Neural progenitor cell (in vitro differentiated cells): Measurements from ENCODE around the gene SLC7A10. TPM values are rescaled to one million over a fixed set of nuclear protein-coding genes. Genes with fewer than 3 reads are reported as not detected.

ENCODE experiments used
- DNase-seq: peaks from one replicate; pipeline ENCODE4 v3.0.0-alpha.2; 2016; ENCODE audit warnings: low spot score
- H2AFZ ChIP-seq: fragments of 200-600 bp; sonication (generic); replicated peaks from 2 replicates; pipeline ENCODE4 v1.6.1; 2016; ENCODE audit warnings: antibody characterized with exemption
- H3F3A ChIP-seq: fragments of 200-600 bp; sonication (generic); 2 replicates; pipeline ENCODE4 v1.6.1; 2016; ENCODE audit warnings: antibody characterized with exemption, low read depth
- H3K27ac ChIP-seq: fragments of 200-600 bp; sonication (generic); 2 replicates; pipeline ENCODE4 v1.5.1; 2016; ENCODE audit warnings: mild to moderate bottlenecking
- H3K27me3 ChIP-seq: fragments of 200-600 bp; sonication (generic); 2 replicates; pipeline ENCODE4 v1.6.1; 2016; ENCODE audit warnings: mild to moderate bottlenecking, moderate library complexity
- H3K36me3 ChIP-seq: fragments of 200-600 bp; sonication (generic); 2 replicates; pipeline ENCODE4 v1.5.1; 2016
- H3K4me1 ChIP-seq: fragments of 200-600 bp; sonication (generic); 2 replicates; pipeline ENCODE4 v1.6.1; 2016; ENCODE audit warnings: mixed run types
- H3K4me2 ChIP-seq: fragments of 200-600 bp; sonication (generic); 2 replicates; pipeline ENCODE4 v1.6.1; 2016
- H3K4me3 ChIP-seq: fragments of 200-600 bp; sonication (generic); 2 replicates; pipeline ENCODE4 v1.5.1; 2016
- H3K79me2 ChIP-seq: fragments of 200-600 bp; sonication (generic); 2 replicates; pipeline ENCODE4 v1.6.1; 2016; ENCODE audit warnings: low read depth
- H3K9ac ChIP-seq: fragments of 200-600 bp; sonication (generic); 2 replicates; pipeline ENCODE4 v1.6.1; 2016
- H3K9me3 ChIP-seq: fragments of 200-600 bp; sonication (generic); 2 replicates; pipeline ENCODE4 v1.5.1; 2016; ENCODE audit warnings: low read depth
- H4K20me1 ChIP-seq: fragments of 200-600 bp; sonication (generic); 2 replicates; pipeline ENCODE4 v1.6.1; 2016; ENCODE audit warnings: low read depth
- H3K27ac Mint-ChIP-seq: 3 replicates; pipeline ENCODE4 v1.8.0; 2021; ENCODE audit warnings: mixed read lengths
- H3K27me3 Mint-ChIP-seq: 2 replicates; pipeline ENCODE4 v1.8.0; 2022; ENCODE audit warnings: low read depth, mild to moderate bottlenecking, inconsistent platforms, moderate library complexity, mixed read lengths; ENCODE audit not compliant: insufficient read depth
- H3K36me3 Mint-ChIP-seq: 3 replicates; pipeline ENCODE4 v1.8.0; 2021; ENCODE audit warnings: mixed read lengths
- H3K4me1 Mint-ChIP-seq: 3 replicates; pipeline ENCODE4 v1.8.0; 2021; ENCODE audit warnings: mixed read lengths
- H3K4me3 Mint-ChIP-seq: 3 replicates; pipeline ENCODE4 v1.8.0; 2021; ENCODE audit warnings: mild to moderate bottlenecking, moderate library complexity, mixed read lengths
- H3K9me3 Mint-ChIP-seq: 3 replicates; pipeline ENCODE4 v1.8.0; 2020; ENCODE audit warnings: mixed read lengths
- CTCF ChIP-seq: fragments of 200-600 bp; sonication (generic); IDR thresholded peaks from 2 replicates; pipeline ENCODE4 v1.5.1; 2017; ENCODE audit warnings: antibody characterized with exemption, mild to moderate bottlenecking
- EZH2 ChIP-seq: fragments of 200-600 bp; sonication (generic); IDR thresholded peaks from 2 replicates; pipeline ENCODE4 v1.6.1; 2017; ENCODE audit warnings: antibody characterized with exemption, mild to moderate bottlenecking, moderate library complexity
- EZH2phosphoT487 ChIP-seq: fragments of 200-600 bp; sonication (generic); IDR thresholded peaks from 2 replicates; pipeline ENCODE4 v1.6.1; 2017; ENCODE audit warnings: antibody characterized with exemption
- total RNA-seq: library from RNA; depleted of rRNA; stranded (reverse); fragments of >200 nt; gene quantifications from 2 replicates; pipeline ENCODE4 v1.2.3, GENCODE V29; 2015; ENCODE audit warnings: low replicate concordance

Gene SLC7A10
- total RNA-seq, 1 donor from 2014 or later: 0.79 TPM

GRCh38 chr19:33208904-33209849 is 16.5 kb downstream of the SLC7A10 start:
- no peak overlapping the region for H3K9ac ChIP-seq
- H3K27ac Mint-ChIP-seq: no peak overlapping the region
- H3K9me3 Mint-ChIP-seq: no peaks in the 10 kb centered on the region

DNA sequence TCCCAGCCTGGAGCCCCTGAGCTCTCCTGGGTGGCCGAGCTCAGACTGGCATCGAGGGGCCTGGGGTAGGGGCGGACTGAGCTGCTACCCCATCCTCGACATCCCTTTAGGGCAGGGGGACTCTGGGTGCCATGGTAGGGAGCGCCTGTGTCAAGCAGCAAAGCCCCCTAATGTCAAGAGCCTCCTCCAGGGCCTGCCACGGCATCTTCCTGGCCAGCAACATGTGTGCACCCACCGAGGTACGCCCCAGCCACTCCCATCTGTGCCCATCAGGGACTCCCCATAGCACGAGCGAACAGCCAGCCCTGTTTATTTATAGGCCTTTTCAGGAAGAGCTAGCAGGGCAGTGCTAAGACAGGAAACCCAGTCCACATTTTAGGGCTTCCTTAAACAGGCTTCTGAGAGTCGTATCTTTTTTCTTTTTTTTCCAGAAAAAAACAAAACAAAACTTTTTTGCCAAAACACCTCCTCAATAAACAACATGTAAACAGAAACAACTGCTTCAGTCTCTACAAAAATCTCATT is 17.2 kb downstream of the SLC7A10 start:
- H3K4me3 ChIP-seq: no peak overlapping the region
- Mint-ChIP-seq H3K4me3 (no peak overlapping the region), H3K9me3 (no peaks in the 10 kb centered on the region), H3K4me1 (no peaks in the 10 kb centered on the region), H3K36me3 (no peaks in the 10 kb centered on the region), H3K27ac (no peak overlapping the region), H3K27me3 (peaks cover 2% of the 10 kb centered on the region)
- H3K27me3 ChIP-seq: no peaks in the 10 kb centered on the region
- H3K79me2 ChIP-seq: no peaks in the 10 kb centered on the region
- no peak overlapping the region for H2AFZ ChIP-seq
- H3K27ac ChIP-seq: no peak overlapping the region
- no peaks in the 10 kb centered on the region for H3F3A ChIP-seq
- H3K9me3 ChIP-seq: no peaks in the 10 kb centered on the region
- H3K4me2 ChIP-seq: no peak overlapping the region
- no peaks in the 10 kb centered on the region for H4K20me1 ChIP-seq
- no peak overlapping the region for H3K9ac ChIP-seq
- DNase-seq: no peak
- no peaks in the 10 kb centered on the region for H3K36me3 ChIP-seq
- H3K4me1 ChIP-seq: no peaks in the 10 kb centered on the region
- TF ChIP-seq EZH2phosphoT487 (no peak), CTCF (no peak), EZH2 (no peak)

More at GRCh38 chr19:33208904-33209849, 16.5 kb downstream of the SLC7A10 start:
- Histone ChIP-seq H4K20me1 (no peaks in the 10 kb centered on the region), H3K36me3 (no peaks in the 10 kb centered on the region), H3K4me2 (no peak overlapping the region), H3K4me3 (no peak overlapping the region), H3K4me1 (no peaks in the 10 kb centered on the region), H3K27me3 (no peaks in the 10 kb centered on the region), H2AFZ (no peak overlapping the region), H3K9me3 (no peaks in the 10 kb centered on the region), H3F3A (no peaks in the 10 kb centered on the region), H3K27ac (no peak overlapping the region), H3K79me2 (no peaks in the 10 kb centered on the region)
- Mint-ChIP-seq H3K4me3 (no peak overlapping the region), H3K36me3 (no peaks in the 10 kb centered on the region), H3K27me3 (peaks cover 2% of the 10 kb centered on the region), H3K4me1 (no peaks in the 10 kb centered on the region)
- TF ChIP-seq CTCF: no peak
- no peak for TF ChIP-seq EZH2
- no peak for TF ChIP-seq EZH2phosphoT487
- no peak for DNase-seq

- Mint-ChIP-seq H3K27ac (no peak overlapping the region), H3K36me3 (peaks cover 4% of the 10 kb centered on the region), H3K9me3 (no peaks in the 10 kb centered on the region), H3K27me3 (peaks cover 2% of the 10 kb centered on the region), H3K4me3 (no peak overlapping the region), H3K4me1 (no peaks in the 10 kb centered on the region)
- no peak for DNase-seq
- no peaks in the 10 kb centered on the region for H4K20me1 ChIP-seq
- H3K4me1 ChIP-seq: no peaks in the 10 kb centered on the region
- no peaks in the 10 kb centered on the region for H3K79me2 ChIP-seq
- no peak overlapping the region for H3K4me2 ChIP-seq
- H2AFZ ChIP-seq: no peak overlapping the region
- no peaks in the 10 kb centered on the region for H3F3A ChIP-seq
- no peak for TF ChIP-seq EZH2phosphoT487
- no peak for TF ChIP-seq CTCF
- H3K9me3 ChIP-seq: no peaks in the 10 kb centered on the region
- H3K27me3 ChIP-seq: no peaks in the 10 kb centered on the region
- no peak overlapping the region for H3K9ac ChIP-seq
- H3K4me3 ChIP-seq: no peak overlapping the region
- H3K36me3 ChIP-seq: no peaks in the 10 kb centered on the region
- H3K27ac ChIP-seq: no peak overlapping the region
Measured at GRCh38 chr19:33207903-33208302, 17.7 kb downstream of the SLC7A10 start.
